Bronchial epithelial cell (primary cell): ENCODE data around the gene CDH12. TPM values are rescaled to one million over a fixed set of nuclear protein-coding genes. Genes with fewer than 3 reads are reported as not detected.
A peak's percentile ranks its signal among the peaks of the same experiment; 100 is the strongest.

Experiments
- DNase-seq: peaks from one replicate; pipeline ENCODE4 v3.0.0-alpha.2; 2010; ENCODE audit warnings: low read depth
- FAIRE-seq: peaks from 2 replicates; lab custom pipeline; 2011; peaks lifted over from hg19 to GRCh38; lab: Jason Lieb, UNC
- H3K27me3 ChIP-seq: 2 replicates; pipeline ENCODE4 v1.5.1; 2011; ENCODE audit warnings: low read length; ENCODE audit not compliant: control insufficient read depth, insufficient read depth
- H3K36me3 ChIP-seq: 2 replicates; pipeline ENCODE4 v1.5.1; 2011; ENCODE audit warnings: low read length; ENCODE audit not compliant: control insufficient read depth, insufficient read depth
- H3K4me3 ChIP-seq: 2 replicates; pipeline ENCODE4 v1.5.1; 2011; ENCODE audit warnings: mild to moderate bottlenecking, low read depth, low read length, control low read depth
- total RNA-seq: library from RNA; depleted of rRNA; stranded (reverse); fragments of >200 nt; gene quantifications from 2 replicates; pipeline ENCODE4 v1.2.1, GENCODE V29; 2014
- TF ChIP-seq, protein P1 (sequence below): IDR thresholded peaks from 2 replicates; pipeline ENCODE4 v1.5.1; 2011; ENCODE audit warnings: mild to moderate bottlenecking, moderate library complexity, low read length, control low read depth, inconsistent platforms; ENCODE audit not compliant: insufficient read depth, severe bottlenecking

The CDH12 gene
- total RNA-seq, 1 donor from 2014 or later, result not detected

DNA sequence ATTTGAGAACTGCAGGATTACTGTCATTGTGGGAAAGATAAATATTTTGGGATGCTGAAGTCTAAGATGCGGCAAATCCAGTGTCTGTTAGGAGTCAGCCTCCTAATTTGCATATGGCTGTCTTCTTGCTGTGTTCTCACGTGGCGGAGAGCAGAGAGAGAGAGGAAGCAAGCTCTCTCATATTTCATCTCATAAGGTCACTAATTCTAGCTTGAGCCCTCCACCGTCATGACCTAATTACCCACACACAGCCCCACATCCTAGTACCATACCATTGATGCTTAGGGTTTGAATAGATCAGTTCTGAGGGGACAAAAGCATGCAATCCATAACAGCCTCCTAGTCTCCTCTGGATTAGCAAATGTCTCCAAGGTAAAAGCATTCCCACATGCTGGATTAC, 124.5 kb downstream of the CDH12 start:
- H3K27me3 ChIP-seq, result no peaks in the 10 kb centered on the region
- no peaks in the 10 kb centered on the region for H3K36me3 ChIP-seq
- FAIRE-seq (no peak), DNase-seq (no peak)
- TF ChIP-seq, protein P1, sequence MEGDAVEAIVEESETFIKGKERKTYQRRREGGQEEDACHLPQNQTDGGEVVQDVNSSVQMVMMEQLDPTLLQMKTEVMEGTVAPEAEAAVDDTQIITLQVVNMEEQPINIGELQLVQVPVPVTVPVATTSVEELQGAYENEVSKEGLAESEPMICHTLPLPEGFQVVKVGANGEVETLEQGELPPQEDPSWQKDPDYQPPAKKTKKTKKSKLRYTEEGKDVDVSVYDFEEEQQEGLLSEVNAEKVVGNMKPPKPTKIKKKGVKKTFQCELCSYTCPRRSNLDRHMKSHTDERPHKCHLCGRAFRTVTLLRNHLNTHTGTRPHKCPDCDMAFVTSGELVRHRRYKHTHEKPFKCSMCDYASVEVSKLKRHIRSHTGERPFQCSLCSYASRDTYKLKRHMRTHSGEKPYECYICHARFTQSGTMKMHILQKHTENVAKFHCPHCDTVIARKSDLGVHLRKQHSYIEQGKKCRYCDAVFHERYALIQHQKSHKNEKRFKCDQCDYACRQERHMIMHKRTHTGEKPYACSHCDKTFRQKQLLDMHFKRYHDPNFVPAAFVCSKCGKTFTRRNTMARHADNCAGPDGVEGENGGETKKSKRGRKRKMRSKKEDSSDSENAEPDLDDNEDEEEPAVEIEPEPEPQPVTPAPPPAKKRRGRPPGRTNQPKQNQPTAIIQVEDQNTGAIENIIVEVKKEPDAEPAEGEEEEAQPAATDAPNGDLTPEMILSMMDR, result no peak
- no peak overlapping the region for H3K4me3 ChIP-seq

DNA sequence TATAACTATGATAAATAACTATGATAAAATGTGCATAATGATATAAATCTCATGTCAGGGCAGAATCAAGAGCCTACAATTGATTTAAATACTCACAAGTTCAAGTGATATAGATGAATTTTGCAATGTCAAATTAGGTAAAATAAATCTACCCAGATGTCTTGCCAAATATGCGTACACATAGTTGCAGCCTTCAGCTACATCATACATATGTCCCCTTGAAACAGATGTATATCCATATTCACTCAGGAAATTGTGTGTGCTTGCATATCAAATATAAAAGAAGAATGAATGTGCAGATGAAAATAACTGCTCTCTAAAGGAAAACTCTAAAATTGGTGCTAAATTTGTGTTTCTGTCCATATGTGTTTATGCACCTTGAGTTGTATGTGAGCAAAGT, 130.7 kb downstream of the CDH12 start:
- TF ChIP-seq, protein P1, result no peak
- DNase-seq, result no peak
- Histone ChIP-seq H3K27me3 (no peaks in the 10 kb centered on the region), H3K36me3 (no peaks in the 10 kb centered on the region), H3K4me3 (no peak overlapping the region)
- no peak for FAIRE-seq

DNA sequence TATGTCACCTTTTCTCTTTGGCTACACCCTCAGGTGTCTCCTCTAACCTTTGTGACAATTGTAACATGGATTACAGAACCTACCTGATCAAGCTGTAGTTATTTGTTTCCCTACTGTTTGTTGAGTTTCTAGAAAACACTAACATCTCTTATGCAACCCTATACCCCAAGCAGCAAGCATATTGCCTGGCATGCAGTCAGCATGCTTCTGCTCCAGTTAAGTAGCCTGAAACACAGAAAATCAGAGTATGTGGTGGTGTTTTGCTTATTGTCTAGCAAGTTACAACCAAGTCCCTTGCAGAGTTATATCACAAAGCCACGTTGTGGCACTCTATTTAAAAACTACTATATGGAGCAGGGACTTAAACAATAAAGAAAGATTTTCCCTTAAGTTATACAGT, 131.1 kb downstream of the CDH12 start:
- H3K4me3 ChIP-seq, result no peak overlapping the region
- H3K36me3 ChIP-seq, result no peaks in the 10 kb centered on the region
- no peaks in the 10 kb centered on the region for H3K27me3 ChIP-seq
- TF ChIP-seq, protein P1, result no peak
- DNase-seq (no peak), FAIRE-seq (no peak)

DNA sequence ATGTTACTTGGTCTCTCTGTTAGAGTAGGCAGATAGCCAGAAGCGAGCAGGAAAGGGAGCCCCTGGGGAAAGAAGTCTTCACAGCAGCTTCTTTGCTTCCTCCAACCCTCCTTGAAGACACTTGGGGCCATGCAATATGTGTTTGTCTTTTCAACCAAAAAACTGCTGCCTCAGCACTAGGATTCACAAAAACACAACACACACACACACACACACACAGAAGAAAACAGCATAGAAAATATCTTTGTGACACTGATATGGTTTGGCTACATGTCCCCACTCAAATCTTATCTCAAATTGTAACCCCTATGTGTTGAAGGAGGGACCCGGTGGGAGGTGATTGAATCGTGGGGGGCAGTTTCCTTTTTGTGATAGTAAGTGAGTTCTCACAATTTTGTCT, 133.3 kb downstream of the CDH12 start:
- no peak overlapping the region for H3K4me3 ChIP-seq
- TF ChIP-seq, protein P1, result no peak
- no peaks in the 10 kb centered on the region for H3K27me3 ChIP-seq
- DNase-seq (no peak), FAIRE-seq (no peak)
- H3K36me3 ChIP-seq, result no peaks in the 10 kb centered on the region

DNA sequence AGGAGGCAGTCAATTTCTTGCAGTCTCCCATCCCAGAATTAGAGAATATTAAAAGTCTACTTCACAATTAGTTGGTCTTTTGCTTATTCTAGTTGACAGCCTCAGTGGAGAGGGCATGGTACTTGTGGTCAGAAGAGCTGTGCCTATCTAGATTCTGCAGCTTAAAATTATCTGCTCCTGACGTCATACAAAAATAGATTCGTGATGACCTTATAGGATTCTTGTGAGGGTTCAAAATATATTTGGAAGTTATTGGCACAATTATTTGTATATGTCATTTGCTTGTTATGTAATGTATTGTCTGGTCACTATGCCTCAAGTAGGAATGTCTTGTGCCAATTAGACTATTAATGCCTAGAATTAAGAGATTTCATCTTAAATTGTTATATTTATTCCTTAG, 142.5 kb downstream of the CDH12 start:
- H3K36me3 ChIP-seq, result no peaks in the 10 kb centered on the region
- TF ChIP-seq, protein P1, result no peak
- no peak for DNase-seq
- no peak for FAIRE-seq
- H3K4me3 ChIP-seq, result no peak overlapping the region
- no peaks in the 10 kb centered on the region for H3K27me3 ChIP-seq

DNA sequence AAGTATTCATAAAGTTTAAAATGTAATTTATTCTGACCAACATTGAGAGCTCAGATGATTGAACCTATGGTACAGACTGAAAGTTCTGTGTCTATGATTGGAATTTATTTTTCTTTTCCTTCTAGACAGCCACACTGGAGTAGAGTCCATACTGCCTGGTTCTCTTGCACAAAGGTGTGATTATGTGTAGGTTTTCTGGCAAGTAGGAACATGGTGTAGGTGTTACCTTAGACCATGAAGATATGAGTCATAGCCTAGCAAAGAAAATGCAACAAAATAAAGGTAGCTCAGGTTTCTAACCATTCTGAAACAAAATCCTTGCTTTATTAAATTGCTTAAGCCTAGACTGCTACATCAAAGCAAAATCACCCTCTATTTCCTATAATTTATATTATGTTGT, 143.4 kb downstream of the CDH12 start:
- no peak for FAIRE-seq
- TF ChIP-seq, protein P1, result no peak
- peak; percentile 69 for DNase-seq
- no peaks in the 10 kb centered on the region for H3K36me3 ChIP-seq
- no peaks in the 10 kb centered on the region for H3K27me3 ChIP-seq
- H3K4me3 ChIP-seq, result no peak overlapping the region
